ENCODE results near the gene SETBP1.
"Not testable (repeated sequence)": the region's sequence is repeated elsewhere in the genome, so short reads cannot be mapped to it uniquely, and the experiment has no call there.

The SETBP1 gene

DNA sequence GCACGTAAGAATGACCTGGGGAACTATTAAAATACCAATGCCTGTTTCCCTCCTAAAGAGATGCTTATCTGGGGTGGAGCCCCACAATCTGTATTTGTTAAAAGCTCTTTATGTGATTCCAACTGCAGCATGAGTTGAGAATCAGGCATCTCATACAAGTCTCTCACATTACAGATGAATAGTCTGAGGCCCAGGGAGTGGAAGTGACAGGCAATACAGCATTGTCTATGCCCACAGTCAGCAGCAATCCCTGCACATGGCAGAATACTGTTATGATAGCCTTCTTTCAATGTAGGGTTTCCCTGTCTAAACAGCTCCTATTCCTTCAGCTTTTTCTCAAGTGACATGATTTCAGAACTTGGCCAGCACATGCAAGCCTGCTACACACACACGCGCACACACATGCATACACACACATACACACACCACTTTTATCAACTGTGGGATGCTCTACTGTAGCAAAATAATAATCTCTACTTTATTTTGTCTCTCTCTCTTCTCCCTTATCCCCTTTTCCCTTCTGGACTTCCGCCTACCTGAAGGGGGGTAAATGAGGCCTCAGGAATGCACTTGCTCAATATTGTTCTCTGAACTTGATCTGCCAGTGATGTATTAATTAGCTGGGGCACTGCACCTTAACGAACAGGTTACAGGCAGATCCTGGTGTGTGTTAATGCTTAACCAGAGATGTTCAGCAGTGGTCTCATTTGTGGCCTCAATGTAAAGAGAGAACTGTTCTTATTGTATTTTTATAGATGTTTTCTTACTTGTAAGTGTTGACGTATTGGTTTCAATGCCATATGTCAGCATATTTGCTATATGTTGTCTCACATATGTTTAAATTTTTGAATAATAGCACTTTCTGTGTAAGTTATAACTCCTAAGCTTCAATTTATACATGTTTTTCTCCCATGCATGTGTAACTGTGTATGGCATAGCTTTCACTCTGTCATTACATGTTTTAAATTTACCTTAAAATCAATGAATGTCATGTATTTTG lies 116.0 kb downstream of the SETBP1 start:
- no peak for DNase-seq

DNA sequence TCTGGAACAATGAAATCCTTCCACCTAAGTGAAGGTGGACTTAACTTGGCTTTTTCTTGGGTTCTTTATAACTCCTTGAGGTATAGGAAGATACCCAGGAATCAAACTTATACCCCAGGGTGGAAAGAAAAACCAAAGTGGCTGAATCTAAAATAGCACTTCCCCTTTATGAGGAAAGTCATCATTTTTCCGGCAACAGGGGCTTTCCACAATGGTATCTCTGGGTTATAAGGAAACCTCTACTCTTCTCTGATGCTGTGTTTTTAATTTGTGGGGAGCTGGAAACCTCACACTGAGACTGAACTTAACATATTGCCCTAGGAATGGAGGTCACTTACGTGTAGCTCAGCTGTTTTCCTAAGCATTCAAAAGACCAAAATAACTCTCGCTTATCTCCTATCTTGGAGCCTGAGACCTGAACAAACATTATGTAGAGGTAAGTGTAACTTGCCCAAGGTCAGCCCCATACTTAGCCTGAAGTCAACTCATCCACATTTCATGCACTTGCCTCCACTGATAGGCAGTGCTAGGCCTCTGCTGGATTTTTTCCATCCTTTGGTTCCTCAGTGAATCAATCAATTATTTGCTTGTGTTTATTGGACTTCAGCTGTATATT lies 117.9 kb downstream of the SETBP1 start:
- DNase-seq: no peak

DNA sequence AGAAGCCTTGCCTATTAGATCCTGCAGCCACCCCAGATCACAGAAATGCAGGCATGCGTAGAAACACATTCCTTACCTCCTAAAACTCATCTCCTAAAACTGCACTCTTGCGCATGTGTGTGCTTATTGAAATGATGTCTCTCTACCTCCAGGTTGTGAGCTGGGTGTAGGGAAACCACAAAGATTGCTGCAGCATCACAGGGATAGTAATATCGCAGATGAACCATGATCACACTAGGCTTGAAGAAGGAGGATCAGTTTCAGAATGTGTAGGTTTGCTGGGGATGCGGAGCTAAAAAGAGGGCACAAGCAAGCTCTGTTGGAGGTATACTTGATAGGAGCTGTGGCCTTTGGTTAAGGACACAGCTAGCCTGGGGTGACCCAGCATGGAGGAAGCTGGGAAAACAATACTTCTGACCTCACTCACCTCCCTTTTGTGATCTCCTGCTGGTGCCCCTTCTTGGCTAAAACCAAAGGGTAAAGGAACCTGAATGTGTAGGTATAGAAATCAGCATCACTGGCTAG lies 118.8 kb downstream of the SETBP1 start:
- DNase-seq: no peak

DNA sequence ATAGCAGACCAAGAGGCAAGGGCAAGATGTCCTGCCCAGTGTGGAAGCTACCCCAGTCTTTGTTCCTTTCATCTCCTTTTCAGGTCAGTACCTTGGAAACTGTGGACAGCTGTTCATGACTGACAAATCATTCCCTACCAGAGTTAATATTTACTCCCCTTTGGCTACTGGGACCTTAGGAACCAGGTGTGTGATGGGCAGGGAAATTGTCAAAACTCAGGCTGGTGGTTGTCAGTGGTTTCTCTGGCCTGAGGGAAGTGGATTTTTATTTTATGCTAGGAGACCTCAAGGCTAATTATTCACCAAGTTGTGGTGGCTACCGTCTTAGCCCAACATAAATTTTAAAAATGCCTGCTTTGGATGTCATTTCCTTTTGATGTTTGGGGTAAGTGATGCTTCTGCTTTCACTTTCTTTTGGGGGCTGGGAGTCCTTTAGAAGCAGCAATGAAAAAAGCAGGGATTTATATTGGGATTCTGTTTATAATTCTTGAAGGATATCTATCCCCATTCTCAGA lies 119.3 kb downstream of the SETBP1 start:
- no peak for DNase-seq

DNA sequence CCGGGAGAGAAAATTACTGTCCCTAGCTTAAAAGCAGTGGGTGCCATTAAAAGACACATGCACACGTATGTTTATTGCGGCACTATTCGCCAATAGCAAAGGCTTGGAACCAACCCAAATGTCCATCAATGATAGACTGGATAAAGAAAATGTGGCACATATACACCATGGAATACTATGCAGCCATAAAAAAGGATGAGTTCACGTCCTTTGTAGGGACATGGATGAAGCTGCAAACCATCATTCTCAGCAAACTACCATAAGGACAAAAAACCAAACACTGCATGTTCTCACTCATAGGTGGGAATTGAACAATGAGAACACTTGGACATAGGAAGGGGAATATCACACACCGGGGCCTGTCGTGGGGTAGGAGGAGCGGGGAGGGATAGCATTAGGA lies 120.1 kb downstream of the SETBP1 start:
- DNase-seq: not testable (repeated sequence)

DNA sequence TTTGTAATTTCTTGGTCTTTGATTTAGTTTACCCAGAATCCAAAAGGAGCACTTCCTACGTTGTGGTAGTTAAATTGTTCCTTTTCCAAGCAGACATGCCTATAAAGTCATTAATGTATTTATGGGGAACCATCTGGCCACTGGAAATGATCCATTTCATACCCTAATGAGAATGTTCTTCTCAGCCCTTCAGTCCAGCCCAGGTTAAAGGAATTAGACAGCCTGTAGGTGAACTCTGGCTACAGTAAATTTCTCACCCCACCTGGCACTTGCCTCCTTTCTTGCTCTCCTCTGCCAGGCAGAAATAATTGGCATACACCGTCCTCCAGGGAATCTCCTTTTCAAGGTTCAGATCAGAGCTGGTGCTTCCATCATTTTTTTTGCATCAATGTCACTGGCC lies 121.1 kb downstream of the SETBP1 start:
- DNase-seq: no peak

DNA sequence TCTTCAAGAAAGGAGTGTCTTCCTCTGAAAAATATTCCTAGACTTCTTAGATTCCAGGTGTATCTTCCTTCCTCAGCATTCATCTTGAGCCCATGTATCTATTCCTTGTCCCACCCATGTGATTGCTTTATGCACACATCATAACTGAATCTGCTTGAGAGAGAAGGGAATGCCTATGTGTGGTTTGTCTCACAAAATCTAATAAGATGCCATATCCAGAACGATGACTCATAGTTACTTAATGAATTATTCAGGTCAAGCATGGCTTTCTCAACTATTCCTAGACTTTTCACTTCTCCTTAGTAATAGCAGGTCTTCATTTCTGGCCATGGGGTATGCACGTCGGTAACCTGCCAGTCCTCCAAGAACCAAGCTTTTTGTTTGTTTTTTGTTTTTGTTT lies 121.8 kb downstream of the SETBP1 start:
- DNase-seq: no peak

DNA sequence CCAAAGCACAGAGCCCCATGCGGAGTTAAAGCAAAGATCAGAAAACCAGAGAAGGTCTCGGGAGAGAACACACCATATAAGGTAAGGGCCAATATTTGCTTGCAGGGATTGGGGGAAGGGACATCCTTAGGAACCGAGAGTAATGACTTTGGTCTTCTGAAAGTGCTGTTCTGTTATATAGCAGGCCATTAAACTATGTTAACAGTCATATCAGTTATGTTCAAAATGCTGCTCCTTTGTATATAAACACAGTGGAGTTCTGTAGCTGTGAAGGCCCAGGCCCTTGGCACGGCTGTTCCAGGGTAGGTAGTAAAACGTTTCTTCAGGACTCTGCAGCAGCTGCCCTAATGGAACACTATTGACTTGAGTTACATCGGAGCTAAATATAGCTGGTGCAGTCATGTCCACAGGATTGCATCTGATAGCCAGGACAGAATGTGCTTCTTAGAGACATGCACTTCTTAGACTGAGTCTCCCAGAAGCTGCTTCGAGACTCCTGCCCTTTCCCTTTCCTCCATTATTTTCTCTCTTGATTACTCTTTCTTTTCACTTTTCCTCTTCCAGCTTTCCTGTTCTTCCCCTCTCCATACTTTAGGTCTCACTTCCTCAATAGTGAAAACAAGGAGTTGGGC lies 122.4 kb downstream of the SETBP1 start:
- no peak for DNase-seq

DNA sequence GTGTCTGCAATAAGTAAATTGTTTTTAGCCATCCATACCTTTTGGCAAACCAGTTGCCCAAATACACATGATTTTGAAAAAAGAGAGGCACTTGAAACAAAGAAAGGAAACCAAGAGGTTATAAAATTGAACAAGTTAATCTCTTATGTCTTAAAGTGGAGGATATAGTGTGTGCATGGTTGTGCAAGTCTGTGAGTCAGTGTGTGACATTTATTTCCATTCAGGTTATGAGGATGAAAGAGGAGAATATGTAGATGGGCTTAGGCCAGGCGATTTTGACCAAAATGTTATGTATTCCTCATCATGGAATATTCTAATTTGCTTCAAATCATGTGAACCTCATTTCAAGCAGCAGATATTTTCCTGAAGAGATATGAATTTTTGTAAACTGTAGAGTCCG lies 123.3 kb downstream of the SETBP1 start:
- DNase-seq: no peak

DNA sequence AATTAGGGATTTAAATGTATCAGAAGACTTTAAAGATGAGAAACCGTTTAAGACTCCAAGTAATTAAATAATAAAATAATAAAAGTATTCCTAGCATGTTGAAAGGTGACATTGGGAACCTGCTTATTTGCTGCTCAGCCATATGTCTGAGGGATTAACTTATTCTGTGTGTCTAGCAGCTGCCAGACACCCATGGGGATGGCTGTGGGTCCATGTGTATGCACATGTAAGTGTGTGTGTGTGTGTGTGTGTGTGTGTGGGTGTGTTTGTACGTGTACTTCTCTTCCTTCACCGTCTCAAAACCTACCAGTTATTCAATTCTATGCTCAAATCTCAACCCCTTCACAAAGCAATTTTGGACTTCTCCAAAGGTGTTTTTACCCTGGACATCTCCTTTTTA lies 124.5 kb downstream of the SETBP1 start:
- DNase-seq: no peak

DNA sequence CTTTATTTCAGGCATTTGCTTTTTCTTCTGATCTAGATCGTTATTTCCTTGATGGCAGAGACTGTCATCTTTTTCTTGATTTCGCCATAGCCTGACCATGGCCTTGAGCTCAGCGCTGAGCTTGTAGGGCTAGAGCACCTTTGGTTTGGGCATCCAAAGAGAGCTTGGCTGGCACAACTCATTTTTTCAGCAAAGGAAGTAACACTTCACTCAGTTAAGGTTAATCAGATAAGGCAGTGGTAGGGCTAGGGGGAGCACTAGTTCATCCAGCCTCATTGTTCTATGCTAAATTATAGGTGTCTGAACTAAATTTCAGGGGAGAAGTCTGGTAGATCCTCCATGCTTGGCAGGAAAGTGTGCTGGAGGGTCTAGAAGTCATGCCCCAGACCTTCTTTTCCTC lies 125.0 kb downstream of the SETBP1 start:
- no peak for DNase-seq

DNA sequence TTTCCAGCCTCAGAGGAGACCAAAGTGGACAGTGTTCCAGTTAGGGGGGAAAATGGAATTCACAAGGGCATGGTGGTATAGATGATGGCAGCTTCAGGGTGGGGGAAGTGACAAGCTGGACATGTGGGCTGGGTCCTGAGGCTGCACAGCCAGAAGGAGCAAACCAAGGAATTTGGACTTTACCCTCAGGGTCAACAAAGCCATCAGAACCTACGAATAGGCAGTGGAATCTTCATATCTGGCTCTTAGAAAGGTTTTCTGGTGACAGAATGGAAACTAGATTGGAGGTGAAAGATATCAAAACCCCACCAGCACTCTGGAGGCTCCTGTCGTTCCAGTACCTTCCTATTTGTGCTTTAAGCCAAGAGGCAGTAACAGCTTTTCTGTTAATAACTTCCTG lies 127.1 kb downstream of the SETBP1 start:
- no peak for DNase-seq

DNA sequence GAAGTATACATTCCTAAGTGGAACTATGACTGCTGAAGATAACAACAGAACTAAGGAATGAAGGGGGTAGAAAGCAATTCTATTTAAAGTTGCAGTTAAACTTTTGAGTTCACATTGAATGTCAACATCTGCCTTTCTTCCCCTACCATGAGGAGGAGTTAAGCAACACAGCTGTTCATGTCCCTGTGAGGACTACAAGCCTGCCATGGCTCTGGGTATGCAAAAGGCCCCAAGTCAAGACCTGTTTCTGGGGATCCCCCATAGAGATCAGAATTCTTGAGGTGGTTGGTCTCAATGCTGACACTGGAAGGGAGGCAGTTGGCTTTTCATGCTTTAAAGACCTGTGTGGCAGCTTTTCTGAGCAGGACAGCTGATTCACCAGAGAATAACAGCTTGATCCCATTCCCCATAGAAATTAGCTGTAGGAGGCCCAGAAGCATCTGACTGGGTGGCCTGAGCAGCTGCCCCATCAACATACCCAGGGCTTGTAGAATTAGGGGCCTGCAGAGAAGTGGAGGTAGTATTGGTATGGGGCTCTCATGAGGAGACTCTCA lies 131.0 kb downstream of the SETBP1 start:
- no peak for DNase-seq

DNA sequence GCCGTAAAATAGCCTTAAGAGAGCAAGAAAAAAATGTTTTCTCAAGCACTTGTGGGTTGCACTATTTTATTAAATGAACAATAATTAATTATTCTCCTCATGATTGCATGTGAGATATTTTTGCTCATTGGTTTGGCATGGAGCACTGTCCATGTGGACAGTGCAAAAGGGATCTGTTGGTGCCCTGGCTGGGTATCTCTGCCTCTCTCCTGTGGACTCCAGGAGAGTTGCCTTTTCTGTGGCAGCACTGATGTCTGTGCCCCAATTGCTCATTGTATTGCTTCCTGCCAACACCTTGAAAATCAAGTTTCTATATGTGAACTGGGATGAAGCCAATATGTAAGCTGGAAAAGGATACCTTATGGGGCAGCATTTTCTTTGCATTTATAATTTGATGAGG lies 131.7 kb downstream of the SETBP1 start:
- no peak for DNase-seq

DNA sequence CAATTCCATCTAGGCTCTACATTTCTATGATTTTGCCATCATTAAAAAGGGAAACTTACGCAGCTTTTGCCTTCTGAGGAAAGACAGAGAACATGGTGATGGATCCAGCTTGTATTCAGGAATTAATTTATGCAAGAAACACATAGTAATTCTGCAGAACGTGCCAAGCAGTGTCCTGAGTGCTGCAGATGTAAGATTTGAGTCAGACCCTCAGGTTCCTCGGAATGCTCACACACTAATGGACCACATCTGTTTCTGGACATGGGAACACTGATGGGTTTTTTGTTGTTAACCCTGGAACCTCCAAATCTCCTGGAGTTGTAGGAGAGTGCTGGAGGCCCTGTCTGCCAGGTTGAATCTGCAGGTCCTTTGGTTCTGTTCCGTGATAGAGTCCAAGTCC lies 132.9 kb downstream of the SETBP1 start:
- no peak for DNase-seq

DNA sequence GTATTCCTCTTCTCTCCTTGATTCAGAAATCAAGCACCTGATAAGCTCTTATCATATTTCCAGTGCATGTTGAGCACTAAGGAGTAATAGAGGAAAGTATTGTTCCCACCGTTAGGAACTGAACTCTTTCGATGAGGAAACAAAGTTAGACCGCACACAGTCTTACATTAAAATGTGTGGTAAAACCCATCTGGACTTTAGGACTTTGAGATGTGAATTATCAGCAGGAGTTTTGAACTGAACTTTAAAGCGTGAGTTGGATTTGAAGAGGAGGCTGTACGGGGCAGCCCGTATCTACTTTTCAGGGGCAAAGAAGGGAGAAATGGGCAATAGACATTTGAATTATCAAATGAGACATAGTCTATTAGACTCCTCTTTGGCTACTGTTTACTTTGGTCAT lies 134.4 kb downstream of the SETBP1 start:
- no peak for DNase-seq

DNA sequence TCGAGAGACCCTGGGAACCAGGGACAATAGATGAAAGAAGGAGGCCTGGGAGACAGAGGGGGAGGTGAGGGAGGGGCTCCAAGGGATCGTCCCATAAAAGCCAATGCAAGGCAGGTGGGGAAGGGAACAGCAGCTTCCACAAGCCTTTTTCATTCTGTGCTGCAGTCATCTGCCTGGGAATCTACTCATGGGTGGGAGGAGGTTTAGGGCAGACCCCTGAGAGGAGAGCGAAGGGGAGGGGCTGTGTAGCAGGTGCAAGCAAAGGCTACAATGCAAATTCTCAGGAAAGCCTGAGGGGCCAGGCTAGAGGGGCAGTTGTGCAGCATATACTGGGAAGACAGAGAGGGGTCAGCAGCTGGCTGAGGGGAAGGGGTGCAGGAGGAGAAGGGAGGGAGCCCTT lies 135.4 kb downstream of the SETBP1 start:
- DNase-seq: no peak

DNA sequence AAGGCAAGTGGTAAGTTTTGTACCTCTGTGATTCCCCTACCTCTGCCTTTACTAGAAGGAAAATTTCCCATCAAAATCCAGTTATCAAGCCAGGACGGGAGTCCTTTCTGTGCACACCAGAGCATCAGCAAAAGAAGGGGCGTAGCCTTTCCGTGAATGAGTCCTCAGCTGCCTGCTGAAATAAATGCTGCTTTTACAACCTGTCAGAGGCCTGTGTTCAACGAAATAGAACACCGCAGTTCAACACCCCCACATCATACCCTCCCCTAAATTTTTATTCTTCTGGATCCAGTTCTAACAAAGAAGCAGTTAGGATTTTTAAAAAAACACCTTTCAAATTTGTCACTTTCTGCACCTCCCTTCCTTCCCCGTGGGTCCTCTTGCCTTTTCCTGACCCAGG lies 135.8 kb downstream of the SETBP1 start:
- DNase-seq: no peak

DNA sequence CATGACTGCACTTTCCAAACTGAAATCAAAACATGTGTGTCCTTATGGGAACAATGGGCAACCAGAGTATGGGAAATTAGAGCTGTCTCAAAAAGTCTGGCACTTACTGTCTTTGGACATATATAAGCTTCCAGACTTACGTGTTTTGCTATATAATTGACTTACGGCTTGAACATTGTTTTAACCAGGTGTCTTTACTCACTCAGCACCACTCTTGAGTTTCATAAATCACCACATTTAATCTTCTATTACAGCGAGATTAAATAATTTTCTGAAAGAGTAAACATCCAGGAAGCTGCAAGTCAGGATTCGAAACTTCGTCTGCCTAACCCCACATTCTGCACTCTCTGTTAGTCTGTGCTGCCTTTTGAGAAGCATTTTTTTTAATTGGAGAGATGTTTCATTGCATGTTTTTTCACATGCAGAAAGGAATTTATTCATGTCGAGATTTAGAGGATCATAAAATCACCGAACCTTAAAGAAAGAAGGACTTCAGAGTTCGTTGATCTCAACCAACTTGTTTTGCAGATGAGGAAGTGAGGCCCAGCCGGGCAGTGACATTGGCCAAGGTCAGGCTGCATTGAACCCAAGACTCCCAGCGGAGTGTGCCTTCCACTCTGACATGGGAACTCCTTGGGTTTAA lies 137.3 kb downstream of the SETBP1 start:
- no peak for DNase-seq

DNA sequence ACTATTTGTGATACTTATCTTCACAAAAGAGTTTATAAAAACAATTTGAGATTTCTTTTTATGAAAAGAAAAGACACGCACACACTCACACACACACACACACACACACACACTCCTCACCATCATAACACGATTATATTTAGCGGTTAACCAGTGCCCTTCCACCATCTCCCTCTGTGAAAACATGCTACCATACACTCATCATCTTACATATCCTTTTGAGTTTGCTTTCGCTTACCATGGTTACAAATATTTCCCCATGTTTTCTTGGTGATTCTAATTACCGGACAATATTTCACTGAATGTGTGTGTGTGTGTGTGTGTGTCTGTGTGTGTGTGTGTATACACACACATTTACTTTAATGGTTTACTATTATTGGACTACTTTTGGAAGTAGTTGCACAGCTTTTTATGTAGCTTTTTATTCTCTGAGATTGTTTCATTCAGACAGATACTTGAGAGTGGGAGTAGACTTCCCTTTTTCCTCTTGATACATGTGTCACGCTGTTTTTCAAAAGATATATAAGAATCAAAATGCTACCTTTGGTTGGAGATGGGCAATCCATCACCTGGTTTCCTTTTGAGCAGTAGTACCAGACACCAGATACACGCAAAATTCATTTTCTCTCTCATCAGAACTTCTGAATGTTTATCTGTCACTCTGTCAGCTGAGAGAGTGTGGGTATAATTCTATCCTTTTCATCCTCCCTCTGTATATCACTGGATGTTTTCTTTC lies 138.1 kb downstream of the SETBP1 start:
- DNase-seq: no peak

DNA sequence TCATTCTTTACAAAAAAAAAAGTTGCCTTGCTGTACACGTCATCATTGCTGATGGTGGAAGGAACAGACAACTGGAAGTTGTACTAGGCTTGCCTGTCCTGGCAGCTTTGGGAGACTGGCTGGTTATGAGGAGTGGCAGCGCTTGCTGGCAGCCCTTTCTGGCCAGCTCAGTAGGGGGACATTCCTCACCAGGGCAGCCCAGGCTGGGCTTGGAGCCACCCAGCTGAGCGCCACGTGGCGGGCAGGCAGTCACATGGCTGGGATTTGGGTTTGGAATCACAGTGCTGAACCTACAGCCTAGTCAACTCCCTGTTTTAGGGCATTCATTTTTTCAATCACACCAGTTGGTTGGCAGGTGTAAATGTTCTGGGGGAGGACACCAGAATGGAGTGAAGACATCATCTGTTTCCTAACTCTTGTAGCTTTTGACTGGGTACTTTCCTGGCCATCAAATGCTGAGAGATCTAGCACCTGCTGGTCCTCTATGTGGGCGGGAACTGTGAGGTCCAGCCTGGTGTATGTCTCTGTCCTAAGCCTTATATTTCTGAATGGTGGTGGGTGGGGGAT lies 139.3 kb downstream of the SETBP1 start:
- DNase-seq: no peak

DNA sequence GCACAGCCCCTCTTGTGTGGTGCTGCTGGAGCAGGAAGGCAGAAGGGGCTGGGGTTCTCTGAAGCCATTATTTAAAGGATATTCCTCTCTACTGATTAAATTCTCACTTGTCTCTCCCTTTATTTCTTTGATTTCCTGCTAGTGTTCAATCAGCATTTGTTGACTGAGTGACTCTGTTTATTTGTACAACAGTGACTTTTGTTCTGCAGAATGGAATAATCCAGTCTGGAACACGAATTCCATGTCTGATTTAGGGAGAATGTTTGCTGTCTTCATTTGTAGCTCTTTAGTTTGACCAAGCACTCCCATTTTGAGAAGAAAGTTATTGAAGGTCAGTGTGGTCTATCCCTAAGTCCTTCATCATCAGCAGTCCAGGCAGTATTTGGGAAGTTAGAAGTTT lies 141.2 kb downstream of the SETBP1 start:
- DNase-seq: no peak

Data from amniotic stem cell (primary cell).